A375 (cell line): Measurements from ENCODE around the gene UCN. TPM values are rescaled to one million over a fixed set of nuclear protein-coding genes. Genes with fewer than 3 reads are reported as not detected.

Source experiments
- total RNA-seq: library from RNA; depleted of rRNA; stranded (reverse); fragments of >200 nt; shearing (Covaris generic); gene quantifications from 2 replicates; pipeline ENCODE4 v1.2.3, GENCODE V29; 2014; rRNA removed

UCN gene
- 6.6 and 9.2 TPM in 2 replicates for total RNA-seq

GRCh38 chr2:27308359-27308881, at the start of gene UCN:
TSS of gene UCN (minus strand) at chr2:27308445. CDS start at chr2:27307895, 550 bp downstream.

DNA sequence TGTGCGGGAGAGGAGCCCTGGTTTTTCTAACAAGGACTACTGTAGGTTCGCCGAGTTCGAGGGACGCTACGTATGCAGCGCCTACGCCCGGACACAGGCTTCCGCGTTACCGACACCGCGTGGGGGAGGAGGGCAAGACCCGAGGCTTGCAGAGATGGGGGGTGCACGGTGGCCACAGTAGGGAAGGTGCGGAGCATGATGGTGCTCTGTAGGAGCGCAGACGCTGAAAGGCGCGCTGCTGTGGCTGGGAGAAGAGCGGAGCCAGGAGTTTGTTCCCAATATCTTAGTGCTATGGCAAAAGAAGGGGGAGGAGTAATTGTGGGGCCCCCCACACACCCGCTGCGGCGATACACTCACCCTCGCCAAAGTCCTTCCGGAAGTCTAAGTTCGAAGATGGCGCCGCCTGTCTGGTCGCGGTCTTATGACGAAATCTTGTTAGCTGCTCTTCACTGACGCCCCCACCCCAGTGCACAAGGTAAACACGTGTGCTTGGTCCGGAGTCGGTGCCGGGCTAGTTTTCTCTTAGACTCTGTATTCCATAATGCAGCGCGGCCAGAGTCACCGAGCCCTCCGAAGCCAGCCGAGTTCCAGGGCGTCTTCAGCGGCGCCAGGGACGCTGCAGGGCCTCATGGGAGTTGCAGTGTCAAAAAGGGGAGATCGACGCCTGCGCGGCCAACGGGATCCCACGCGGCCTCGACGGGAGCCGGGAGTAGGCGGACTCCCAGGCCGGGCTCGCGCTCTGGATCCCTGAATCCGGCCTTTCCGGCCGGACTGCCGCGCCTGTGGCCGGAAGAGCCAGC, 48.3 kb upstream of the UCN start, which contains the start of gene GTF3C2:
GTF3C2 (minus strand) TSS at position 383 of the 800 bp plus-strand sequence. CDS start 13,210 bp downstream, outside the sequence.

DNA sequence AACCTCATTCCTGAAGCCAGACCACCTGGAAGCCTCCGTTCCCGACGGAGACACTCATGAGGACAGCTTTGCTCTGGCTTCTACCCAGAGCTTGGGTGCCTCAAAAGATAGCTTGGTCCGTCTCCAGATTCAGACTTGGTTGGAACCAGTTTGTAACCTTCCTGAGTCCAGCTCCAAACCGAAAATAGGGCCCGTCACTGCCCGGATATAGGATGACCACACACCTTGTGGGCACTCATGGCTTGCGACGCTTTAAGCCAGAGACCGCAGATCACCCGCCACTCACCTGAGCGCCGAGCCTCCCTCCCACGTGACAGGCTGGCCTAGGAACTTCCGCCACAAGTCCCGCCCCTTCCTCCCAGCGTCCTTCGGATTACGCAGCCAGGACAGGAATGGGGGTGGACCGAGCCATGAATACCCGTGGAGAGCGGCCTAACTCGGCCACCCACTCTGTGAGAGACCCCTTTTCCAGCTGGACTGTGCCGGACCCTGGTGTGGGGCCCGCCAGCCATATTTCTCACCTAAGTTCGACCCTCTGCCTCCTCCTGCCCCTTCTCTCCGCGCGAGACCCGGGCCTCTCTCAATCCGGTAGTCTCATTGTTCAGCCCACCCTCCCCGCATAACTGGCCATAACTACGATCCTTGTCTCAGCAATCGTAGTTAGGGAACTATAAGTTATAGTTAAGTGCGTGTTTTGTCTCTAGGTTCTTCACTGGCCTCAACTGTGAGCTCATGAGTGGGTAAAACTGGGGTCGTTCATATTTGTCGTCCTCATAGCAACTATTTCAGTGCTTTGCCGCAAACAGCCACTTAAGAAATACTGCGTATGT, 14.7 kb upstream of the UCN start, which contains the start of gene MPV17:
MPV17 (minus strand) TSS at position 332 of the 830 bp plus-strand sequence. CDS start 580 bp downstream, outside the sequence.

GRCh38 chr2:27281855-27282559, 26.2 kb downstream of the UCN start, which contains the start of gene TRIM54:
TSS of gene TRIM54 (plus strand) at chr2:27282429. CDS start at chr2:27282732, 303 bp downstream.

DNA sequence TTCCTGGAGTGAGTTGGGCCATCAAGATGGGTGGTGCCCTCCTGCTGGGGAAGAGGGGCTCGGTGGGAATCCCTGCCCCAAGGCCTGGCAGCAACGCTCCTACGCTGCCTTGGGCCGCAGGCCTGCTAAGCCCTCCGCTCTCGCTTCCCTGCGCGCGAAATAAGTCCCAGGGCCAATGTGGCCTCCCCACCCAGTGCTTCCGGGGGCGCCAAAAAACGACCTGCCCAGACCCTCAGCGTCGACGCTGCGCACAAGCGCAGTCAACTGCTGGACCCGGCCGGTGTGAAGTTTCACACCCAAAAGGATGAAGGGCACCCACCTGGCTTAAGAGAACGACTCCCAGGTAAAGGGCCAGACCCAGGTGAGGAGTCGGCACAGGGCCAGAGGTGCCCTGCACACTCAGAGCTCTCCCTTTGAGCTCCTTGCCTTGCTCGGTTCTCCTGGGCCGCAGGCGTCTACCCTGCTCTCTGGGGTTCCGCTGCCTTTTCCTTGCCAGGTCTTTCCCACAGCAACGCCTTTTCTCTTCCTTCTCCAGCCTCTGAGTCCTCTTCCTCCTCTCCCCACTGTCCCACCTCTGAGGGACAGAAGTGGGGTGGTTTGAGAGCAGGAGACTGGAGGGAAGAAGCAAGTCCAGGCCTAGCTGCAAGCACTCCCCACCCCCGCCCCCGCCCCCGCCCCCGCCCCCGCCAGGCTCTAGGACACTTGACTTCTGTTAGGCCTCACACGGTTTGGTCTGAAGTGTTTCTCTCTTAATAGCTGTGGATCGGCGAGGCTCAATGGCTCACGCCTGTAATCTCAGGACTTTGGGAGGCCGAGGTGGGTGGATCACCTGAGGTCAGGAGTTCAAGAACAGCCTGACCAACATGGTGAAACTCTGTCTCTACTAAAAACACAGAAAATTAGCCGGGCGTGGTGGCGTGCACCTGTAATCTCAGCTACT, 32.8 kb downstream of the UCN start, which contains the start of gene DNAJC5G:
DNAJC5G (plus strand) TSS at position 223 of the 940 bp plus-strand sequence. CDS start 1,296 bp downstream, outside the sequence.

GRCh38 chr2:27262379-27263286, 45.6 kb downstream of the UCN start, which contains the start of gene SLC30A3:
TSS of gene SLC30A3 (minus strand) at chr2:27263047. CDS start at chr2:27262906, 141 bp downstream.

Other genes starting within 250 kb of the UCN start
- gene OST4, start 236.8 kb downstream of the UCN start, total RNA-seq: 146 and 169 TPM in 2 replicates
- gene EMILIN1, start 229.8 kb downstream of the UCN start, total RNA-seq: 88.5 and 90.6 TPM in 2 replicates
- gene KHK, start 221.7 kb downstream of the UCN start, total RNA-seq: 4.5 and 6.0 TPM in 2 replicates
- 19.0 and 23.2 TPM in 2 replicates for gene CGREF1, start 189.3 kb downstream of the UCN start, total RNA-seq
- 0.30 and 0.53 TPM in 2 replicates for gene ABHD1, start 184.6 kb downstream of the UCN start, total RNA-seq
- 53.7 and 60.9 TPM in 2 replicates for gene PREB, start 173.8 kb downstream of the UCN start, total RNA-seq
- not detected in 2 replicates for gene PRR30, start 169.0 kb downstream of the UCN start, total RNA-seq
- not detected in 2 replicates for gene TCF23, start 159.4 kb downstream of the UCN start, total RNA-seq
- 107 and 130 TPM in 2 replicates for gene ATRAID, start 96.4 kb downstream of the UCN start, total RNA-seq
- gene SLC5A6, start 96.2 kb downstream of the UCN start, total RNA-seq: 44.8 and 48.4 TPM in 2 replicates
- 57.4 and 66.2 TPM in 2 replicates for gene CAD, start 91.1 kb downstream of the UCN start, total RNA-seq
- gene SLC30A3, start 45.4 kb downstream of the UCN start, total RNA-seq: 0.66 and 1.2 TPM in 2 replicates
- not detected in 2 replicates for gene DNAJC5G, start 33.0 kb downstream of the UCN start, total RNA-seq
- 0.05 TPM in 1 of 2 replicates, not detected in the other for gene TRIM54, start 26.0 kb downstream of the UCN start, total RNA-seq
- 89.7 and 100 TPM in 2 replicates for gene MPV17, start 14.7 kb upstream of the UCN start, total RNA-seq
- 55.7 and 61.9 TPM in 2 replicates for gene GTF3C2, start 48.3 kb upstream of the UCN start, total RNA-seq
- gene EIF2B4, start 61.9 kb upstream of the UCN start, total RNA-seq: 33.2 and 38.4 TPM in 2 replicates
- 119 and 144 TPM in 2 replicates for gene SNX17, start 62.2 kb upstream of the UCN start, total RNA-seq
- gene ZNF513, start 72.3 kb upstream of the UCN start, total RNA-seq: 22.8 and 24.3 TPM in 2 replicates
- gene PPM1G, start 101.1 kb upstream of the UCN start, total RNA-seq: 165 and 169 TPM in 2 replicates
- 67.3 and 72.5 TPM in 2 replicates for gene NRBP1, start 120.2 kb upstream of the UCN start, total RNA-seq
- gene KRTCAP3, start 133.9 kb upstream of the UCN start, total RNA-seq: 0.60 TPM in 1 of 2 replicates, not detected in the other
- gene IFT172, start 181.3 kb upstream of the UCN start, total RNA-seq: 26.5 and 29.8 TPM in 2 replicates
- gene FNDC4, start 186.8 kb upstream of the UCN start, total RNA-seq: 3.2 and 3.8 TPM in 2 replicates
- gene GCKR, start 188.4 kb upstream of the UCN start, total RNA-seq: not detected in 2 replicates